OCI-LY3 (cell line): Measurements from ENCODE around the gene AREG.
"Not testable (repeated sequence)": the region's sequence is repeated elsewhere in the genome, so short reads cannot be mapped to it uniquely, and the experiment has no call there.

Experiments
- H2AFZ ChIP-seq: fragments of 200-600, 300-600 bp; shearing (Covaris generic); 2 replicates; pipeline ENCODE4 v1.6.0; 2014; ENCODE audit warnings: antibody characterized with exemption, low read depth, low read length
- H3K27ac ChIP-seq: fragments of 200-600, 300-600 bp; sonication (generic); 2 replicates; pipeline ENCODE4 v1.5.1; 2014; ENCODE audit warnings: mild to moderate bottlenecking, low read length, moderate library complexity, mixed read lengths
- H3K27me3 ChIP-seq: fragments of 200-600, 300-600 bp; sonication (generic); 2 replicates; pipeline ENCODE4 v1.6.1; 2014; ENCODE audit warnings: low read depth, low read length, mixed read lengths
- H3K36me3 ChIP-seq: fragments of 200-600, 300-600 bp; sonication (generic); replicated peaks from 2 replicates; pipeline ENCODE3; 2014; ENCODE audit warnings: low read depth, low read length, mixed read lengths
- H3K4me1 ChIP-seq: fragments of 300-600, 200-600 bp; sonication (generic); 2 replicates; pipeline ENCODE4 v1.6.1; 2014; ENCODE audit warnings: low read length, mixed read lengths
- H3K4me2 ChIP-seq: fragments of 200-600, 300-600 bp; sonication (generic); 2 replicates; pipeline ENCODE4 v1.6.1; 2014; ENCODE audit warnings: low read length, mixed read lengths
- H3K4me3 ChIP-seq: fragments of 300-600, 200-600 bp; sonication (generic); 2 replicates; pipeline ENCODE4 v1.5.1; 2014; ENCODE audit warnings: antibody characterized with exemption, mild to moderate bottlenecking, low read length, moderate library complexity
- H3K79me2 ChIP-seq: fragments of 300-600, 200-600 bp; shearing (Covaris generic); 2 replicates; pipeline ENCODE4 v1.6.1; 2014; ENCODE audit warnings: mild to moderate bottlenecking, low read length, mixed read lengths
- H3K9ac ChIP-seq: fragments of 300-600, 200-600 bp; shearing (Covaris generic); 2 replicates; pipeline ENCODE4 v1.6.0; 2014; ENCODE audit warnings: mild to moderate bottlenecking, low read length, moderate library complexity
- H3K9me3 ChIP-seq: fragments of 200-600, 300-600 bp; shearing (Covaris generic); 2 replicates; pipeline ENCODE4 v1.6.1; 2014; ENCODE audit warnings: low read length, mixed read lengths; ENCODE audit not compliant: insufficient read depth
- H4K20me1 ChIP-seq: fragments of 200-600, 300-600 bp; sonication (generic); 2 replicates; pipeline ENCODE4 v1.6.1; 2016; ENCODE audit warnings: low read length, mixed read lengths; ENCODE audit not compliant: insufficient read depth
- CTCF ChIP-seq: fragments of 200-600, 300-600 bp; sonication (generic); IDR thresholded peaks from 2 replicates; pipeline ENCODE4 v1.5.1; 2014; ENCODE audit warnings: antibody characterized with exemption, low read length, low read depth
- EZH2phosphoT487 ChIP-seq: fragments of 200-600 bp; shearing (Covaris generic); IDR thresholded peaks from 2 replicates; pipeline ENCODE4 v1.6.1; 2018; ENCODE audit warnings: antibody characterized with exemption, mixed run types, low read depth

Gene AREG

GRCh38 chr4:74444891-74445642, at the start of gene AREG:
AREG (plus strand) TSS chr4:74445136; CDS start chr4:74445346, 210 bp downstream.
- H3K4me2 ChIP-seq = peak within 1 kb of the TSS; percentile 84
- H3K27me3 ChIP-seq = peaks cover 3% of the 10 kb centered on the region; the same call in 1 of the 2 replicates
- H3K4me3 ChIP-seq = peak within 1 kb of the TSS; percentile 93
- H3K79me2 ChIP-seq = no peaks in the 10 kb centered on the region
- H3K9me3 ChIP-seq = no peaks in the 10 kb centered on the region
- H3K4me1 ChIP-seq = peaks cover 4% of the 10 kb centered on the region; the same call in 1 of the 2 replicates
- peak within 1 kb of the TSS; percentile 27 for H3K27ac ChIP-seq
- no peaks in the 10 kb centered on the region for H3K36me3 ChIP-seq
- no peaks in the 10 kb centered on the region for H4K20me1 ChIP-seq
- peak within 1 kb of the TSS; percentile 96 for H2AFZ ChIP-seq
- no peak for TF ChIP-seq EZH2phosphoT487
- TF ChIP-seq CTCF = peak; percentile 60
- peak within 1 kb of the TSS; percentile 63 for H3K9ac ChIP-seq

- H3K4me2 ChIP-seq = no peak overlapping the region
- H3K36me3 ChIP-seq = no peaks in the 10 kb centered on the region
- peaks cover 6% of the 10 kb centered on the region; the same call in 1 of the 2 replicates for H3K4me1 ChIP-seq
- TF ChIP-seq CTCF = no peak
- no peak for TF ChIP-seq EZH2phosphoT487
- H2AFZ ChIP-seq = no peak overlapping the region
- no peaks in the 10 kb centered on the region for H4K20me1 ChIP-seq
- no peak overlapping the region for H3K9ac ChIP-seq
- H3K4me3 ChIP-seq = no peak overlapping the region
- H3K79me2 ChIP-seq = no peaks in the 10 kb centered on the region
- no peaks in the 10 kb centered on the region for H3K27me3 ChIP-seq
- H3K9me3 ChIP-seq = no peaks in the 10 kb centered on the region
- no peak overlapping the region for H3K27ac ChIP-seq
Measured at GRCh38 chr4:74395633-74396032, 49.3 kb upstream of the AREG start.

GRCh38 chr4:74397748-74398426, 47.0 kb upstream of the AREG start:
- Histone ChIP-seq H3K9ac (peak overlapping the region; percentile 41), H3K4me1 (peaks cover 11% of the 10 kb centered on the region), H3K79me2 (no peaks in the 10 kb centered on the region), H4K20me1 (no peaks in the 10 kb centered on the region), H3K4me2 (peak overlapping the region; percentile 83), H3K27ac (no peak overlapping the region), H2AFZ (peak overlapping the region; percentile 82), H3K27me3 (no peaks in the 10 kb centered on the region), H3K9me3 (no peaks in the 10 kb centered on the region), H3K4me3 (peak overlapping the region; percentile 82), H3K36me3 (no peaks in the 10 kb centered on the region)
- no peak for TF ChIP-seq EZH2phosphoT487
- no peak for TF ChIP-seq CTCF

GRCh38 chr4:74398894-74399589, 45.9 kb upstream of the AREG start:
- H3K27ac ChIP-seq, H3K36me3 ChIP-seq, H4K20me1 ChIP-seq, H3K9me3 ChIP-seq, H3K4me3 ChIP-seq, H3K4me2 ChIP-seq, H3K9ac ChIP-seq, H3K27me3 ChIP-seq, H3K79me2 ChIP-seq: not testable (repeated sequence)
- peaks cover 18% of the 10 kb centered on the region for H3K4me1 ChIP-seq
- peak overlapping the region; percentile 82; the same call in 1 of the 2 replicates for H2AFZ ChIP-seq
